Hematopoietic multipotent progenitor cell treated with erythropoietin and hydrocortisone succinate and interleukin-3 and kit ligand, for 6 days (in vitro differentiated cells): ENCODE measurements around the gene RNH1.
A peak's percentile ranks its signal among the peaks of the same experiment; 100 is the strongest.
"Not testable (repeated sequence)": the region's sequence is repeated elsewhere in the genome, so short reads cannot be mapped to it uniquely, and the experiment has no call there.

Source experiments
- DNase-seq: peaks from one replicate; pipeline ENCODE4 v3.0.0-alpha.2; 2015

RNH1 gene

DNA sequence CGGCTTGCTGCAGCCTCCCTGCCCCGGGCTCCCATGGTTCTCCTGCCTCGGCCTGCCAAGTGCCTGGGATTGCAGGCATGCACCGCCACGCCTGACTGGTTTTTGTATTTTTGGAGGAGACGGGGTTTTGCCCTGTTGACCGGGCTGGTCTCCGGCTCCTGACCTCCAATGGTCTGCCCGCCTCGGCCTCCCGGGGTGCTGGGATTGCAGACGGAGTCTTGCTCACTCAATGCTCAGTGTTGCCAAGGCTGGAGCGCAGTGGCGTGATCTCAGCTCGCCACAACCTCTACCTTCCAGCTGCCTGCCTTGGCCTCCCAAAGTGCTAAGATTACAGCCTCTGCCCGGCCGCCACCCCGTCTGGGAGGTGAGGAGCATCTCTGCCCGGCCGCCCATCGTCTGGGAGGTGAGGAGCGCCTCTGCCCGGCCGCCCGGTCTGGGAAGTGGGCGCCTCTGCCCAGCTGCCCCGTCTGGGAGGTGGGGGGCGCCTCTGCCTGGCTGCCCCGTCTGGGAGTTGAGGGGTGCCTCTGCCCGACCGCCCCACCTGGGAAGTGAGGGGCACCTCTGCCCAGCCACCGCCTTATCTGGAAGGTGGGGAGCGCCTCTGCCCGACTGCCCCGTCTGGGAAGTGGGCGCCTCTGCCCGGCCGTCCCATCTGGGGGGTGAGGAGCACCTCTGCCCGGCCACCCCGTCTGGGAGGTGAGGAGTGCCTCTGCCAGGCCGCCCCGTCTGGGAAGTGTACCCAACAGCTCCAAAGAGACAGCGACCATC lies 10.1 kb upstream of the RNH1 start:
- not testable (repeated sequence) for DNase-seq

DNA sequence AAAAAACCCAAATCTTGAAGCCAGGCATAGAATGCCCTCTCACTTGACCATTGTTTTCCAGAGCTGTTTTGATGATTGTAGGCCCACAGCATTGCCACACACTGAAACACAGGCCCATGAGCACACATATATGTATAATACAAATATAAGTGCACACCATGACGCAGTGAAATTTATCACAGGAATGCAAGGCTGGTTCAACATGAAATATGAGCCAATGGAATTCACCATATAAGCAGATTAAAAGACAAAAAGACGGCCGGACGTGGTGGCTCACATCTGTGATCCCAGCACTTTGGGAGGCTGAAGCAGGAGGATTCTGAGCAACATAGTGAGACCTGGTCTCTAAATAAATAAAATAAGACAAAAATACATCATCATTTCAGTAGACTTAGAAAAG lies 9.4 kb upstream of the RNH1 start:
- DNase-seq, result no peak

DNA sequence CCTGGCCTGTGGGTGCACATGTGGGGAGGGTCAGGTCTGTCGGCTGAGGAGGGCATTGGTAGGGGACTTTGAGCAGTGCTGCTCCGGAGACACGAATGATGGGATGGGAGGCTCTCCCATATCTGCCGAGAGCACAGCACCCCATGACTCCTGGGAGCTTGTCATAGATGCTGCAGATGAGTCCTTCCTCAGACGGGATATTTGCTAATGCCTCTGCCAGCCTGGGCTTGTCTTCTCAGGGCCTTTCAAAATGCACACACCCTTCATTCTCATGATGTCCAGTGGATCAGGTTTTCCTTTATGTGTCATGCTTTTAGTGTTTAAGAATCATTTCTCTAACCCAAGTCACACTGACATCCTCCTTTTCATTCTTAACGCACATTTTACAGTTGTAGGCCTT lies 8.1 kb upstream of the RNH1 start:
- DNase-seq, result no peak

DNA sequence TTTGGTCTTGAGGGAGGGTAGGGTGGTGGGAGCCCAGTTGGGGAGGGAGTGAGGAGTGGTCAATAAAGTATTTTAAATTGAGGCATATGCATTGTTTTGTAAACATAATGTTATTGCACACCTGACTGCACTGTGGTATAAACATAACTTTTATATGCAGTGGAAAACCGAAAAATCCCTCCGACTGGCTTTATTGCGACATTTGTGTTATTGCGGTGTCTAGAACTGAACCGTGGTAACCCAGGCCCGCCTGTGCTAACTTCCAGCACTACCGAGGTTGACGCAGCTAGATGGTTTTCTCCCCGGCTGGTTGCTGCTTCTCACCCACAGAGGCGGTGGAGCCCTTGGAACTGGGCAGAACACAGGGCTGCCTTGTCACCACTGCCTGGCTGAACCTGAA lies 7.6 kb upstream of the RNH1 start:
- DNase-seq, result no peak

DNA sequence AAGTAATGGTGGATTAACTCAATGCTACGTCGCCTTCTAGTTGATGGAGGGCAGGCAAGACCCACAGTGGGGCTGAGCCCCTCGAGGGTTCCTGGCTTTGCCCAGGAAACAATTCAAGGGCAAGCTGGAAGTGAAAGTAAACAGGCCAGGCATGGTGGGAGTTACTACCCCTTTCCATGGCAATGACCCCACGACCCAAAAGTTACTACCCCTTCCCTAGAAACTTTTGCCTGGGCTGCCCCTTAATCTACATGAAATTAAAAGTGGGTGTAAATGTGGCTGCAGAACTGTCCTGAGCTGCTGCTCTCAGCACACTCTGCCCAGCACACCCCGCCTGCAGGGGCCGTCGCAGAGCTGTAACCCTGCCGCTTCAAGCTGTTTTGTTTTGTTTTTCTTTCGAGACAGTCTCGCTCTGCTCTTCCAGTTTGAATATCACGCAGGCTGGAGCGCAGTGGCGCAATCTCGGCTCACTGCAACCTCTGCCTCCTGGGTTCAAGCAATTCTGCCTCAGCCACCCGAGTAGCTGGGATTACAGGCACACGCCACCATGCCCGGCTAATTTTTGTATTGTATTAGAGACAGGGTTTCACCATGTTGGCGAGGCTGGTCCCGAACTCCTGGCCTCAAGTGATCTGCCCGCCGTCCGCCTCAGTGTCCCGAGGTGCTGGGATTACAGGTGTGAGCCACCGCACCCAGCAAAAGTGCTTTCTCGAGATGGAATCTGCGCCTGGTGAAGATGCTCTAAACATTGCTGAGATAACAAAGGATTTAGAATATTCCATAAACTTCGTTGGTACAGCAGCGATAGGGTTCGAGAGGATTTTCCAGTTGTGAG lies 5.9 kb upstream of the RNH1 start:
- DNase-seq, result no peak

DNA sequence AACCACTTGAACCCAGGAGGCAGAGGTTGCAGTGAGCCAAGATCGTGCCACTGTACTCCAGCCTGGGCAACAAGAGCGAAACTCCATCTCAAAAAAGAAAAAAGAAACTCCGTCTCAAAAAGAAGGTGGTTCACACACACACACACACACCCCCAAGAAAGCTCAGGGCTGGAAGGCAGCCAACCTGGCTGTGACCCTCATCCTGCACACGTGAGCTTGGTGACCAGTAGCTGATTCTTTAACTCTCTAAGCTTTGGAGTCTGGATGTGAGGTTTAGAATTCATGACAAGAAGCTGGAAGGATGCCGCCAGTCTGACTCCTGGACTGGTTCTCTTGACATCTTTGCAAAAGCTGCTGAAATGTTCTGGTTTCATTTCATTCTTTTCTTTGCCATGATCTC lies 1.9 kb upstream of the RNH1 start:
- no peak for DNase-seq

DNA sequence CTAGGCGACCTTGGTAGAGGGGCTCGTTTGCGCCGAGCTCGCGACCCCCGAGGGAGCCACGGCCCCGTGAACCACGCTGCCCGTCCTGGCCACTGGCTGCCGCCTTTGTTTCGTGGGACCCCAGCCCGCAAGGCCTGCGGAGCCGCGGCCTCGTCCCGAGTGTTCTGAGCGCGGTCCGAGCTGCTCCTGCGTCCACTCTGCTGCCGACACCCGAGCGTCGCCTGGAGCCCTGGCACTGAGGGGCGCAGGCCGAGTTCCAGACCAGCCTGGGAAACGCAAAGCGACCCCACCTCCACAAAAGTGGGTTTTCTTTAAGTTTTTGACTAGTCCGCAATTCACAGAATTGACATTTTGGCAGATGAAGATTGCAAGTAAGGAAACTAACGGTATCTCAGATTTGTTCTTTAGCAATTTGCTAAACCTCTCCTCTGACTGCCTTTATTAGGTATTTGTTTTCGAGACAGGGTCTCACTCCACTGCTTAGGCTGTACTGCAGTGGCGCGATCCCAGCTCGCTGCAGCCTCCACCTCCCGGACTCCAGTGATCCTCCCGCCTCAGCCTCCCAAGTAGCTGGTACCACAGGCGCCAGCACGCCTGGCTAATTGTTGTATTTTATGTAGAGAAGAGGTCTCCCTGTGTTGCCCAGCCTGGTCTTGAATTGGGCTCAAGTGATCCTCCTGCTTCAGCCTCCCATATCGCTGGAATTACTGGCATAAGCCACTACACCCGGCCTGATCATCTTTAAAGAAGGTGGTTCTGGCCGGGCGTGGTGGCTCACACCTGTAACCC lies 879 bp upstream of the RNH1 start:
- DNase-seq, result no peak

DNA sequence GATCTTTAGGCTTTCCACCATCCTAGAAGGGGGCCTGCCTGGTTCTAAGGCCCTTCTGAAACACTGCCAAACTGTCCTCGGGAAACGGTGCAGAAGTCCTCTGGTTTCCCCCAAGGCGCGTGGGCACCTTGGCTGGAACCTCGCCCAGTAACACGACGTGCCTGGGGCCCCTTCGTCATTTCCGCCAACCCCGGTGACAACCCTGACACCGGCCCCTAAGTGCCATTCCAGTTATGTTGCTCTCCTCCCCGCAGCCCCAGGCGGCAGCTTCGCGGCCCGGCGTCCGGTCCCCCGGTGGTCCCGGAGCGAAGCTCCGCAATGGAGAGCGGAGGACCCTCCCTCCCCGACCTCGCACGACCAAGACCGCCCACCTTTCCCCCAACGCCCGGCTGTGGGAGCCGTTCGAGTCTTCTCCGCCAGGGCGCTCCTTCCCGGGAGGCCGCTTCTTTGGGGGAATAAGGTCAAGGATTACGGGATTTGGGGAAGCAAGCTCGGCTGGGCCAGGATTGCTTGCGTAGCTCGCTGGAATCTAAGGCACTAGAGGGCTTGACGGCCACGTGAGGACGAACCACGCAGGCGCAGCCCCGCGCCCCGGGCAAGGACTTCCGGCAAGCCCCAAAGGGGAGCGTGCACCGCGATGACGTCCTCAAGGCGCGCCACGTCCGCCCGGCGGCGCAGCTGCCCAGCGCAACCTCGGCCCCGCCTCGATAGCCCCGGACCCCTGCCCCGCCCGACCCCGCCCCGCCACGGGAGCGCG lies 626 bp downstream of the RNH1 start:
- DNase-seq, result peak; percentile 97

DNA sequence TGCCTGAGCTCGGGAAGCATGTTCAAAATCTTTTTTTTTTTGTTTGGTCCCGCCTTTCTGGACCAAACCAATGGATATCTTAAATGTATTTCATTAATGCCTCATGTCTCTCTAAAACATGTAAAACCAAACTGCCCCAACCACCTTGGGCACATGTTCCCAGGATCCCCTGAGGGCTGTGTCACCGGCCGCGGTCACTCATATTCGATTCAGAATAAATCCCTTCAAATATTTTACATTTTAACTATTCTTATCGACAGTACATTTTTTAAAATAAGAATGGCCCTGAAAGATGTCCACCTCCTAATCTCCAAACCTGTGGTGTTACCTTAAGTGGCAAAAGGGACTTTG lies 2.1 kb downstream of the RNH1 start:
- DNase-seq, result no peak

DNA sequence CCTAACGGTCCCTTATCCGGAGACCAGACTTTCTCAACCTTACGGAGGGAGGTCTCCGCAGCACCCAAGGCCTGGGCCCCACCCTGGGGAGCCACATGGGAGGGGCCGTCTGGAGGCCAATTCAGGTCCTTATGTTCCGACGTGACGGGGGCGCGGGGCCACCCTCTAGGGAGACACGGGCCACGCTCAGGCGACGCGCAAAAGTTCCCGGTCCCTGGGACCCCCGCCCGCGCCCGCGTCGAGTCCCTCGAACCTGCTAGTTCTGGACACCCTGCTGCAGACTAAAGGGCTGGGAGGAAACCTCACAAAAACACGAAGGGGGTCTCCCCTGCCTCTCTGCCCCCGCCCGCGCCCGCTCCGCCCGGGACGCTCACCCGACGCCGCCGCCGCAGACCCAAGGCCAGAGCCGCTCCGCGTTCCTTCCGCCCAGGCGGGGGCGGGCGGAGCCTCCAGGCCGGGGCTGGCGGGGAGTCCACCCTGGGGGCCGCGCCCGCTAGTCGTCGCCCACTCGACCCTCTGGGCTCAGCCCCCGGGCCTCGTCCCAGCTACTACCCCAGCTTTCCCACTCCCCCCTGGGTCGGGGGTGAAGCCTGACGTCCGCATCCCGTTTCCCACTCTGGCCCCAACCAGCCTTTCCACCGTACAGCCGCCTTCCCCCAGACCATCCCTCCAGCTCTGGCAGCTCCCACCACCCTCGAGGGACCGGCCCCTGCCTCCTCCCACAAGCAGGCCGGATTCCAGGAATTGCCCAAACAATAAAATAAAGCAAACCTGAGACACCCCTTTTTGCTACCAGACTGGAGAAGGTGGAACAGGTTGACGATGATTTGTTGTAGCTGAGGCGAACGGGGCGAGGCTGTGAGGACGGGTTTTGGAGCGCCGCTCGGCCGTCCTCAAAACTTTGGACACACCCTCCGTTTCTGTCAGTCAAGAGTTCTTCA lies 2.7 kb downstream of the RNH1 start:
- DNase-seq, result peak; percentile 89

DNA sequence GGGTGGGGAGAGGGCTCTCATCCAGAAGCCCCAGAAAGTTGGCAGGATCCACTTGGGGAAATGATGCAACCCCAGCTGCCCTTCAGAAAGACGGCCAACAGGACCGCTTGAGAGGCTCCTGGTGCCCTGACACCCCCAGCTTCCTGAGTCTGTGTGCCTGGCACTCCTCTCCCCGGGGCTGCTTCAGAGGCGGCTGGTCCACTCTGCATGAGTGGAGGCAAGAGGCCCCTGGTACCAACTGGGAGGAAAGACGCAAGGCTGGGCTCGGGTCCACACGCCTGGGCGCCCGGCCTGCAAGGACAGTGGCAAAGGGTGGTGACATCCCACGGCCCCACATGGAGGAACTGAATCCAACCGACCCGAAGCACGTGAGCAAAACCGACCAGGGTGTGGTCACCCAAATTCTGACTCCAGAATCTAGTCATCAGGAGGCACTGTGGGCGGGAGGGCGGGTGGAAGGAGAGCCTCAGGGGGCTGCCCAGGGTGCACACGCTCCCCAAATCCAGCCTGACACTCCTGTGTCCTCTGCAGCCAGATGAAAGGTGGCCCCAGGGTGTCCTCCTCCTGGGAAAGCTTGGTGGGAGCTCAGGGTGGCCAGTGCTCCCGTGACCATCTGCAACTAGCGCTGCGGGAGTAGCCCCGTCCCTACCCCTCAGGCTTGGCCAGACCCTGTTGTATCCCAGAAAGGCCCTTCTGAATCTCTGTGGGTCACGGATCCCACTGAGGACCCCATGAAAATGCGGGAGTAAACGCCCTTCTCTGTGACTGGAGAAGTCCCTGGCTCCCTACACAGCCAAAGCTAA lies 3.7 kb downstream of the RNH1 start:
- peak; percentile 93 for DNase-seq

DNA sequence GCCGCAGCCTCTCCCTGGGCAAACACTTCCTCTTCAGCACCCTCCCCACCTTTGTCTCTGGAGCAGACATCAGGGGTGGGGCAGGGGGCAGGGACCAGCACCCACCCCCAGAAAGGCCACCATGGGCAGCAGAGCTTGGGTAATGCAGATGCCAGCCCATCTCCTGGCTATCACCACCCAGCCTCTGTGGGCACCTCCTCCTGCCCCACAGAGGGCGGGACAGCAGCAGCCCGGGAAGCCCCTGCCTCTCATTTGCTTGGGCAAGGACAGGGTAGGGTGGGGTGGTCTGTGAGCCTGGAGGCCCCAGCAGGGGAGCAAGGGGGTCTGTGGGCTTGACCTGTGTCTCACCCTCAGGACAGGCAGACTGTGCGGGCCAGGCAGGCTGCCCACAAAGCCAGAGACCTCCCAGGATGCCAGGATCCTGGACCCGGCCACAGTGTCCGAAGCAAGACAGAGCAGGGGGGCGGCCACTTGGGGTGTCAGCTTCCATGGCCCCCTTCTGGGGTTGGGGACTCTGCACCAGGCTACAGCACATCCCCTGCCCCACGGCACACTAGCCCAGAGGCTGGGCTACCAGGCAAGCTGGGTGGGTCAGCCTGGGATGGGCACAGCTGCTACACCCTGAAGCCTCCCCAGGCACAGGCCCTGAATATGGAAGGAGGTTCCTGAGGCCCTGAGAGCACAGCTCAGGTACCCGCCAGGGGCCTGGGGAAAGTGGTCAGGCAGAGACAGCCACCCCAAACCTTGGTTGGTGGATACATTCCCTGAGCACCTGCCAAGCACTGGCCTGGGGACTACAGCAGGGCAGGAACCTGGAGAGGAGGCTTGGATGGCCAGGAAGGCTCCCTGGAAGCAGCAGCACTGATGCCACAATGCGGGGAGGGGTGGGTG lies 4.5 kb downstream of the RNH1 start:
- no peak for DNase-seq

DNA sequence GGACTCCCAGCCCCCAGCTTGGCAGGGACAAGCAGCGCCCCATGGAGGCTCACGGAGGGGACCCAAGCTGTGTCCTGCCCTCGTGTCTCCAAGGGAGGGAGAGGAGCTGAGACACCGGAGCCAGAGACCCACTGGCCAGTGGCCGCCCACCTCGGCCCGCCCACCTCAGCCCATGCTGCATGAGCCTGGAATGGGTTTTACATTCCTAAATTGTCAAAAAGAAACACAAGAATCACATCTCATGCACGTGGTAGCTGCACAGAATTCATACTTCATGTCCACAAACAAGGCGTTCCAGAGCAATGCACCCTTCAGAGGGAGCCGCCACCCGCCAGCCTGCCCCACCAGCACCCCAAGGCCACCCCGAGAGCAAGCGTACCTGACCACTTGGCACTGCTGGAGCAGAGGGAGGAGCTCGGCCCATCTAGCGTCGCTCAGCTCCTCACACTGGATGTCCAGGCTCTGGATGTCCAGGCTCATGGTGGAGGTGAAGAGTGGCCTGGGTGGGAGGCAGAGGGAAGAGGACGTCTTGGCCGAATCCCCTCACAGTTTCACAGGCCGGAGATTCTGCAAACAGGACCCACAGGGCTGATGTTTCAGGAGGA lies 5.3 kb downstream of the RNH1 start:
- no peak for DNase-seq

DNA sequence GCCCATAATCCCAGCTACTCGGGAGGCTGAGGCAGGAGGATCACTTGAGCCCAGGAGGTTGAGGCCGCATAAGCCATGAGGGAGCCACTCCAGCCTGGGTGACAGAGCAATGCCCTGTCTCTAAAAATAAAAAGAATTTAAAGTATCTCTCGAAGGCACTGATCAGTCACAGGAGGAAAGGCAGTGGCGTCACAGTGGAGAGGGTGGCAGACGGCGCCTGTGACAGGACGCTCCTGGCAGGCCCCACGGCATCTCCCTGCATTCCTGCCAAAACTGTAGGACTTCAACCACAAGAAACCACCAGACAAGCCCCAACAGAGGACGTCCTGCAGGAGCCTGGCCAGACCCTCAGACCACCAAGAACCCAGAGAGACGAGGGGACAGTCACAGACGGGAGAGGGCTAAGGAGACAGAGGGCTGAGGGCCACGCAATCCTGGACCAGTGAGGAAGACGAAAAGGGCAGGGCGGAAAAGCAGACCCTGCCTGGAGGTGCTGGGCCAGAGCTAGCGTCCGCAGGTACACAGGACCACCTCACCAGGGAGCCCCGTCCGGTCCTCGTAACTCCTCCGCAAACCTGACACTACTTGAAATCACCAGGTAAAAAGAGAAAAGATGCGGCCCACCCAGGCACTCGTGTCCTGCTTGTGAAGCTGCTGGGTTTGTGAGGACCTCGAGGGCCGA lies 5.9 kb downstream of the RNH1 start:
- no peak for DNase-seq

DNA sequence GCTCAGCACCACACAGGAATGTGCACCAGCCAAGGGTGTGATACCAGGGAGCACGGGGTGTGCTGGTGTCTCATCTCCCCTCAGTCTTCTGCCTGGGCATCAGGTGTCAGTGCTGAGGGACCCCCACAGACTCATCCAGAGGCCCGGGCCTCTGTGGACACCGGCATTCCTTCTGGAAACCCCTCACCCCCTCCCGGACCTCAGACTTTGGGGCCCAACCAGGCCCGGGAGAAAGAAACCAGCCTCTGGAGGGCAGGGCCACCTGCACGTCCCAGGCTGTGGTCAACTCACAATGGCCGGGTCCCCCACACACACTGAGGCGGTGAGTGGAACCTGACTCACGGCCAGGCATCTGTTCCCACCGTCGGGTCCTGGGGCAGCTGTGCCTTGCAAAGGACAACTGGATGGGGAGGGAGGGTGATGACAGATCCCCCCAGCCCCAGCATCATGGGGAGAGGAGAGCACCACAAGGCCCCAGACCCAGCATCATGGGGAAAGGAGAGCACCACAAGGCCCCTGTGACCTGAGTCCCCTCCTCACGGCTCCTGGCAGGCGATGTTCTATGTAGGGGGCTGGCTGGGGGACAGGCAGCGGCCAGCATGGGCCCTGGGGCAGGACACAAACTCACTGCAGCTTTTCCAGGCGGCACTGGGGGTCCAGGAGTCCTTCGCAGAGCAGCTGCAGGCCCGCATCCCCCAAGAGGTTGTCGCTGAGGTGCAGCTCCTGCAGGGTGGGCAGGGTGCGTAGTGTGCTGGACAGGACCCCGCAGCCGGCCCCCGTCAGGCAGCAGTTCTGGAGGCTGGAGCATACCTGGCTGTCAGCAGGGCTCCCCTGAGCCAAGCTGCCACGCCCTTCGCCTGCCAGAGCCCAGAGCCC lies 7.6 kb downstream of the RNH1 start:
- DNase-seq, result no peak

DNA sequence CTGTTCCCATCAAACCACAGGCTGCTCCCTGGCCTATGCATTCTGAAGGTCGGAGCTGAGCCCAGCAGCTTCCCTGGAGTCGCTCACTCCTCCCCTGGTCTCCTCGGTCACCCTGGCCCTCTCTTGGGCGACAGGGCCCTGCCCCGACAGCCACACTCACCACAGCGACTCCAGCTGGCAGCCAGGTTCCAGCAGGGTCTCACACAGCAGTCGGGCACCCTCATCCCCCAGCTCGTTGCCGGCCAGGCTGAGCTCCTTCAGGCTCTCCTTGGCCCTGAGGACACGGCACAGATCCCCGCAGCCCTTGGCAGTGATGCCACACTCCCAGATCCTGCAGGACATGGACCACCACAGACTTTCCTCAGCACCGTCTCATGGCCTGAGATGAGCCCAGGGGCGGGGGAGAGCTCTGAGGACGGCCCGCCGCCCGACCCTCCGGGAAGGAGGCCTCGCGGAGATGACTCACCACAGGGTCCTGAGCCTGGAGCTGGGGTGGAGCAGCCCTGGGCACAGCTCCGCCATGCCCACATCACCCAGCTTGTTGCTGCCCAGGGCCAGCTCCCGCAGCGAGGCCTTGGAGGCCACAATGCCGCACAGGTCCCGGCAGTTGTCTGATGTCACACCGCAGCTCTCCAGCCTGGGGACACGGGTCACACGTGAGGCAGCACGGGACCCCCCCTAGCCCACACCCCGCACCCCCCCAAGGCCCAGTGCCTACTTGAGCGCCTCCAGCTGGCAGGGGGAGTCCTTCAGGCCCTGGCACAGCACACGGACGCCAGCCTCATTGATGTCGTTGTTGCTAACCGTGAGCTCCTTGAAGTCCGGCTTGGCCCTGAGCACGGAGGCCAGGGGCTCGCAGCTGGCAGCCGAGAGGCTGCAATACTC lies 8.5 kb downstream of the RNH1 start:
- DNase-seq, result no peak
